ENCODE data around the gene CYP4V2.

DNA sequence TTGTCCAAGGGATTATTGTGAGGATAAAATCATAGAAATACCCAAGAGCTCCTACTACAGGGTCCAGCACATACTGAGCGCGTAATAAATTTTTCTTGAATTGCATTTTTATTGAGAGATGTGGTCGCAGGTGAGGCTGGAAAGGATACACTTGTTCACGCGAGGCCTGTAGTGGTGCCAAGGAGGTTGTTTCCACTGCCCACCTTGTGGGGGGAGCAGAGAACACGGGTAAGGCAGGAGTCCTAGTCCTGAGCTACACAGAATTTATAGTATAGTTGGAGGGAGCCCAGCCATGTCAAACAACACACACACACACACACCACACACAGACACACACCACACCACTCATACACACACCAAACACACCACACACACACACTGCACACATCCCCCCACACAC, 31.8 kb upstream of the CYP4V2 start:
- TF ChIP-seq POLR2AphosphoS5 (IDR thresholded peaks at IDR 0.05) (no peak), POLR2A (IDR thresholded peaks at IDR 0.05) (no peak)
- TF ChIP-seq, protein P1, sequence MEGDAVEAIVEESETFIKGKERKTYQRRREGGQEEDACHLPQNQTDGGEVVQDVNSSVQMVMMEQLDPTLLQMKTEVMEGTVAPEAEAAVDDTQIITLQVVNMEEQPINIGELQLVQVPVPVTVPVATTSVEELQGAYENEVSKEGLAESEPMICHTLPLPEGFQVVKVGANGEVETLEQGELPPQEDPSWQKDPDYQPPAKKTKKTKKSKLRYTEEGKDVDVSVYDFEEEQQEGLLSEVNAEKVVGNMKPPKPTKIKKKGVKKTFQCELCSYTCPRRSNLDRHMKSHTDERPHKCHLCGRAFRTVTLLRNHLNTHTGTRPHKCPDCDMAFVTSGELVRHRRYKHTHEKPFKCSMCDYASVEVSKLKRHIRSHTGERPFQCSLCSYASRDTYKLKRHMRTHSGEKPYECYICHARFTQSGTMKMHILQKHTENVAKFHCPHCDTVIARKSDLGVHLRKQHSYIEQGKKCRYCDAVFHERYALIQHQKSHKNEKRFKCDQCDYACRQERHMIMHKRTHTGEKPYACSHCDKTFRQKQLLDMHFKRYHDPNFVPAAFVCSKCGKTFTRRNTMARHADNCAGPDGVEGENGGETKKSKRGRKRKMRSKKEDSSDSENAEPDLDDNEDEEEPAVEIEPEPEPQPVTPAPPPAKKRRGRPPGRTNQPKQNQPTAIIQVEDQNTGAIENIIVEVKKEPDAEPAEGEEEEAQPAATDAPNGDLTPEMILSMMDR (IDR thresholded peaks at IDR 0.05 in 8 of 11, conservative IDR thresholded peaks at IDR 0.05 in 3 of 11), result no peak

Data from spleen (tissue), 7 donors.